Activated T-helper 2 cell treated with anti-CD3 and anti-CD28 coated beads, Interferon-gamma antibody, Interleukin-2, Interleukin-4, amounts not matched to agents 10 μg/mL and 5 μg/mL and 100 μg/mL, durations not matched to agents 14 hours and 24 hours and 36 hours (primary cell): ENCODE measurements around the gene SPARC. TPM values are rescaled to one million over a fixed set of nuclear protein-coding genes. Genes with fewer than 3 reads are reported as not detected.
A peak's percentile ranks its signal among the peaks of the same experiment; 100 is the strongest.

Experiments
- DNase-seq: peaks from one replicate; pipeline ENCODE4 v3.0.0; 2021; ENCODE audit warnings: low spot score
- H3K27ac Mint-ChIP-seq: one replicate; pipeline ENCODE4 v1.8.0; 2021; ENCODE audit warnings: mixed read lengths
- H3K27me3 Mint-ChIP-seq: one replicate; pipeline ENCODE4 v1.8.0; 2021; ENCODE audit warnings: low read depth, mixed read lengths
- H3K36me3 Mint-ChIP-seq: one replicate; pipeline ENCODE4 v1.8.0; 2021; ENCODE audit warnings: low read depth, mixed read lengths
- H3K4me1 Mint-ChIP-seq: one replicate; pipeline ENCODE4 v1.8.0; 2021; ENCODE audit warnings: low read depth, mixed read lengths
- H3K4me3 Mint-ChIP-seq: one replicate; pipeline ENCODE4 v1.8.0; 2021; ENCODE audit warnings: low read depth, mild to moderate bottlenecking, moderate library complexity, mixed read lengths
- H3K9me3 Mint-ChIP-seq: one replicate; pipeline ENCODE4 v1.8.0; 2021; ENCODE audit warnings: mixed read lengths
- intact Hi-C: fragments of 100-400 bp; cut with micrococcal nuclease; formaldehyde crosslinking; loops from one replicate; pipeline ENCODE4 v1.15.1; 2023
- total RNA-seq: library from RNA; stranded (reverse); gene quantifications from 2 replicates; pipeline ENCODE4 v1.2.3, GENCODE V29; 2022

SPARC gene
- total RNA-seq, 1 donor from 2014 or later = 0.43 TPM

GRCh38 chr5:151617841-151618710, 68.6 kb downstream of the SPARC start:
- Mint-ChIP-seq H3K27ac (no peak overlapping the region), H3K4me1 (peaks cover 4% of the 10 kb centered on the region), H3K36me3 (no peaks in the 10 kb centered on the region), H3K27me3 (peaks cover 6% of the 10 kb centered on the region), H3K9me3 (no peaks in the 10 kb centered on the region), H3K4me3 (no peak overlapping the region)
- intact Hi-C loops = no loop called here
- no peak for DNase-seq

GRCh38 chr5:151617383-151617840, 69.3 kb downstream of the SPARC start:
- Mint-ChIP-seq H3K36me3 (no peaks in the 10 kb centered on the region), H3K27ac (no peak overlapping the region), H3K4me3 (no peak overlapping the region), H3K4me1 (peaks cover 7% of the 10 kb centered on the region), H3K9me3 (no peaks in the 10 kb centered on the region), H3K27me3 (peaks cover 6% of the 10 kb centered on the region)
- intact Hi-C loops = no loop called here
- DNase-seq = no peak

- Mint-ChIP-seq H3K27ac (no peak overlapping the region), H3K4me3 (no peak overlapping the region), H3K4me1 (peaks cover 8% of the 10 kb centered on the region), H3K27me3 (no peaks in the 10 kb centered on the region), H3K36me3 (no peaks in the 10 kb centered on the region), H3K9me3 (no peaks in the 10 kb centered on the region)
- DNase-seq = no peak
- intact Hi-C loops = no loop called here
These were observed 71.3 kb downstream of the SPARC start for GRCh38 chr5:151615431-151615830.

GRCh38 chr5:151614565-151614964, 72.2 kb downstream of the SPARC start:
- intact Hi-C loops = no loop called here
- Mint-ChIP-seq H3K9me3 (no peaks in the 10 kb centered on the region), H3K4me1 (peaks cover 8% of the 10 kb centered on the region), H3K36me3 (no peaks in the 10 kb centered on the region), H3K27ac (no peak overlapping the region), H3K27me3 (peaks cover 4% of the 10 kb centered on the region), H3K4me3 (no peak overlapping the region)
- DNase-seq = no peak

GRCh38 chr5:151612689-151613427, 73.9 kb downstream of the SPARC start:
- H3K27me3 Mint-ChIP-seq = peaks cover 6% of the 10 kb centered on the region
- H3K27ac Mint-ChIP-seq = peak overlapping the region; percentile 3
- DNase-seq = no peak
- intact Hi-C loops = no loop called here
- H3K4me1 Mint-ChIP-seq = peaks cover 8% of the 10 kb centered on the region
- no peaks in the 10 kb centered on the region for H3K36me3 Mint-ChIP-seq
- H3K4me3 Mint-ChIP-seq = no peak overlapping the region
- H3K9me3 Mint-ChIP-seq = no peaks in the 10 kb centered on the region

GRCh38 chr5:151611127-151611775, 75.5 kb downstream of the SPARC start:
- Mint-ChIP-seq H3K4me1 (peaks cover 8% of the 10 kb centered on the region), H3K27ac (no peak overlapping the region), H3K27me3 (peaks cover 6% of the 10 kb centered on the region)

More at GRCh38 chr5:151611127-151611775, 75.5 kb downstream of the SPARC start:
- Mint-ChIP-seq H3K36me3 (no peaks in the 10 kb centered on the region), H3K9me3 (no peaks in the 10 kb centered on the region), H3K4me3 (no peak overlapping the region)
- intact Hi-C loops = no loop called here
- DNase-seq = no peak

Other genes with a start within 250 kb of the SPARC start
- 6.0 and 6.2 TPM in 2 replicates for gene SLC36A1, start 239.3 kb downstream of the SPARC start, total RNA-seq
- gene FAT2, start 95.6 kb downstream of the SPARC start, total RNA-seq = under 0.01 TPM in 1 of 2 replicates, not detected in the other
- 69.8 and 82.8 TPM in 2 replicates for gene ATOX1, start 71.7 kb upstream of the SPARC start, total RNA-seq
- 296 and 312 TPM in 2 replicates for gene G3BP1, start 85.0 kb upstream of the SPARC start, total RNA-seq
- not detected in 2 replicates for gene GLRA1, start 237.9 kb upstream of the SPARC start, total RNA-seq